ENCODE data around the gene TMED7. TPM values are rescaled to one million over a fixed set of nuclear protein-coding genes. Genes with fewer than 3 reads are reported as not detected.

The TMED7 gene
- total RNA-seq, 1 donor from 2014 or later = 140 TPM

GRCh38 chr5:115583474-115583873, 42.4 kb downstream of the TMED7 start:
- peak; percentile 92 for DNase-seq (ENCODE audit: low read depth)

GRCh38 chr5:115580941-115581340, 44.9 kb downstream of the TMED7 start:
- no peak for DNase-seq (ENCODE audit: low read depth)

GRCh38 chr5:115579747-115580173, 46.1 kb downstream of the TMED7 start:
- DNase-seq (ENCODE audit: low read depth) = peak; percentile 47

- no peak for DNase-seq (ENCODE audit: low read depth)
Observed at GRCh38 chr5:115579216-115579615, 46.6 kb downstream of the TMED7 start.

- DNase-seq (ENCODE audit: low read depth) = no peak
Observed at GRCh38 chr5:115578657-115579056, 47.2 kb downstream of the TMED7 start.

- DNase-seq (ENCODE audit: low read depth) = no peak
Observed at GRCh38 chr5:115577741-115578140, 48.1 kb downstream of the TMED7 start.

- no peak for DNase-seq (ENCODE audit: low read depth)
Observed at GRCh38 chr5:115577329-115577728, 48.5 kb downstream of the TMED7 start.

GRCh38 chr5:115575167-115576070, 50.4 kb downstream of the TMED7 start:
- no peak for DNase-seq (ENCODE audit: low read depth)

- DNase-seq (ENCODE audit: low read depth) = peak; percentile 69
Observed at GRCh38 chr5:115573133-115573532, 52.7 kb downstream of the TMED7 start.

- no peak for DNase-seq (ENCODE audit: low read depth)
Observed at GRCh38 chr5:115571441-115571878, 54.4 kb downstream of the TMED7 start.

GRCh38 chr5:115568668-115569067, 57.2 kb downstream of the TMED7 start:
- peak; percentile 49 for DNase-seq (ENCODE audit: low read depth)

- no peak for DNase-seq (ENCODE audit: low read depth)
Observed at GRCh38 chr5:115565233-115565632, 60.6 kb downstream of the TMED7 start.

Other genes with a start within 250 kb of the TMED7 start
- 16.8 and 18.7 TPM in 2 replicates for gene FEM1C, start 81.3 kb downstream of the TMED7 start, total RNA-seq
- 1.2 and 4.0 TPM in 2 replicates for gene TICAM2, start 23.6 kb downstream of the TMED7 start, total RNA-seq
- 2.4 and 8.0 TPM in 2 replicates for gene CDO1, start 190.6 kb upstream of the TMED7 start, total RNA-seq
- 65.5 and 66.7 TPM in 2 replicates for gene ATG12, start 215.5 kb upstream of the TMED7 start, total RNA-seq
- gene AP3S1, start 215.9 kb upstream of the TMED7 start, total RNA-seq = 202 and 296 TPM in 2 replicates